CD4-positive, alpha-beta T cell treated with Interleukin-17A for 1 hour (primary cell): ENCODE results near the gene OSBPL1A.

Experiments used
- DNase-seq: peaks from one replicate; pipeline ENCODE4 v3.0.0-alpha.2; 2020

OSBPL1A gene

DNA sequence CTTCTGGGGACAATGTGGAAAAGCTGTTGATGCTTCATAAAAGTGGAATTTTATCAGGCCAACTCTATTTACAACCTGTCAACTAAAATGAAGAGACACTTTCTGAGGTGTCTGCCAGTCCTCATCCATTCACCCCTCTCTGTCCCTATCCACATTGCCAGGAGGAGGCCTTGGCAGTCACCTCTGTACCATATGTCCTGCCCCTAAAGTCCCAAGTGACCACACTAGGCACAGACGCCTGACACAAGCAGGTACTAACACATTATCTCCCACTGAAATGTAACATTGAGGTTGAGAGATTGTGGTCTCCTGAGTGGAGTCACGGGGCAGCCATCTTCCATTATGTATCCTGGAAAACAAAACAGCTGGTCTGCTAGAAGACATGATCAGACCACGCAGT lies 71.4 kb downstream of the OSBPL1A start:
- DNase-seq, result no peak

- no peak for DNase-seq
Measured at GRCh38 chr18:24322584-24323136, 75.0 kb downstream of the OSBPL1A start.

- no peak for DNase-seq
Measured at GRCh38 chr18:24321071-24321470, 76.6 kb downstream of the OSBPL1A start.

GRCh38 chr18:24319757-24320156 lies 77.9 kb downstream of the OSBPL1A start:
- DNase-seq, result no peak

- DNase-seq, result no peak
Measured at GRCh38 chr18:24317370-24317769, 80.3 kb downstream of the OSBPL1A start.

DNA sequence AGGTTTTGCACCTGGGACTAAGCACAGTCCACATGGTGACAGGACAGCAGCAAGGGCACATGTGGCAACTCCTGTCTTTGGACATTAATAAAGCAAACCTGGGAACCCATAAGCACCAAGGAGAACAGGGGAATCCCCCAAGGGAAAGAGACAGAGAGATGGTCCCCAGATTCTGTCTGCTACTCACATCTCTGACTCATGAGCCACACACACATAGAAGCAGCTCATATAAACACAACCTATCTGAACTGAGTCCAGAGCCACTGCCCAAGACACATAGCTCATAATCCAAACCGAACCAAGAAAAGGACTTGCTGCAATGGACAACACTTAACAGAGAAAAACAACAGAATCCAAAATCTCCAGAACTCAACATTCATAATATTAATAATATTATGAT lies 82.5 kb downstream of the OSBPL1A start:
- no peak for DNase-seq

GRCh38 chr18:24306201-24306600 lies 91.4 kb downstream of the OSBPL1A start:
- no peak for DNase-seq

GRCh38 chr18:24300703-24301102 lies 96.9 kb downstream of the OSBPL1A start:
- DNase-seq, result no peak

DNA sequence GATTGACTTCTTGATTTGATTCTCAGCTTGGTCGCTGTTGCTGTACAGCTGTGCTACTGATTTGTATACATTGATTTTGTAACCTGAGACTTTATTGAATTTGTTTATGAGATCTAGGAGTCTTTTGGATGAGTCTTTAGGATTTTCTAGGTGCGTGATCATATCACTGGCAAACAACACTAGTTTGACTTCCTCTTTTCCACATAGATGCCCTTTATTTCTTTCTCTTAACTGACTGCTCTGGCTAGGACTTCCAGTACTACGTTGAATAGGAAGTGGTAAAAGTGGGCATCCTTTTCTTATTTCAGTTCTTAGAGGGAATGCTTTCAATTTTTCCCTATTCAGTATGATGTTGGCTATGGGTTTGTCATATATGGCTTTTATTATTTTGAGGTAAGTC lies 101.3 kb downstream of the OSBPL1A start:
- no peak for DNase-seq

DNA sequence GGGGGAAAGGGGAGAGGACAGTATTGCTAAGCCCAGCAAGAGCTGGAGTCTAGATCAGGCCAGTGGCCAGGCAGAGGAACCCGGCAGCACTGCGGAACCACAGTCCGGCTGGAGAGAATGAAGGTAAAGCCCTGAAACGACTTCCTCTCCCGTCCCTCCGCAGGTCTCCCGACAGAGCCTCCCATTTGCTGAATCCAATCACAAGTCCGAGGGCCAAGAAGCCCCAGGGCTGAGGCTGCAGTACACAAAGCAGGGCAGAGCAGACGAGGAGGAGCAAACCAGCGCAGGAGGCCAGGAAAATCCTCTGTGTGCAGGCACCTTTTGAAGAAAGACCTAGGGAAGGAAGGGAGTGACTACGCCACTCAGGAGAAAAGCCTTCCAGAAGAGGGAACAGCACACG lies 104.4 kb downstream of the OSBPL1A start:
- no peak for DNase-seq

- DNase-seq, result no peak
Measured at GRCh38 chr18:24278591-24278990, 119.0 kb downstream of the OSBPL1A start.

- no peak for DNase-seq
Measured at GRCh38 chr18:24277516-24278195, 120.0 kb downstream of the OSBPL1A start.

DNA sequence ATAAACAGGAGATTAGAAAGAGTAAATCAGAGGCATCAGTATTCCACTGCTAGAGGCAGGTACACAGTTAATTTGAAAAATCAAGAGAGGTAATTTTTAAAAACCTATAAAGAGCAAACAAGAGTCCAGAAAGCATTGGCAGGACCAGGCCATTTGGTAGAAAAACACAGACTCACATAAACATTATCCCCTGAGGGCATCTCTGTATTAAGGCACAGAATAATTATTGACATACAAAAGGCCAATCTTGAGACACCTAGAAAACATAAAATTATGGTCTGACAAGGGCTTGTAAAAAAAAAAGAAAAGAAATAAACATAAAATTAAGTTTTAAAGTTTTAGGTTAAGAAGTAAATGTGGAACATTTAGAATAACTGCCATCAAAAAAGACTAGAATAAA lies 120.6 kb downstream of the OSBPL1A start:
- DNase-seq, result no peak

- no peak for DNase-seq
Measured at GRCh38 chr18:24274837-24275236, 122.8 kb downstream of the OSBPL1A start.

DNA sequence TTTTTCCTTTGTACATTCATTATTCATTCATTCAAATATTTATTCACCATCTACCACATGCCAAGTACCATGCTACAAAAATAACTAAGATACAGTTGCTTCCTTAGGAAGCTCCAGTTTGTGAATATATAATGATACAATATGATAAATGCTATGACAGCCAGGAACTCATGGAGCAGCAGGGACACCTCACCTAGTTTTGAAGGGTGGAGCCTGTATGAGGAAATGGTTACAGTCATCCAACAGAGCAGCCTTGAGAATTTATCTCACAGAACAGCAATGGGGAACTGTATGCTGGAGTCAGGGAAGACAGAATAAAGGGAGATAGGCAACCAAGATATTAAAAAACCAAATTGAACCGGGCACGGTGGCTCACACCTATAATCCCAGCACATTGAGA lies 124.0 kb downstream of the OSBPL1A start:
- DNase-seq, result no peak

DNA sequence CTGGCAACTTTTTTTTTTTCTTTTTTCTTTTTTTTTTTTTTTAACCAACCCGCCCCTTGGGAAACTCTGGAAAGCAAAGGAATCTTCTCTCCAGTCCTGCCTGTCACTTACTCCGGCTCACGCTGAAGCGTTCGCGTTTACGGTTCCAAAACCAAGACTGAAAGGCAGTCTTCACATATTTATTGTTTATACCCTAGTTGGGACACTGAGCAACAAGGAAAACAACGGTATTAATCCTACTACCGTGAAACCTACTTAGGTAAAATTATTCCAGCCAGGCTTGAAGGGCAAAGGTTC lies 125.4 kb downstream of the OSBPL1A start:
- no peak for DNase-seq

GRCh38 chr18:24271381-24272228 lies 126.0 kb downstream of the OSBPL1A start:
- no peak for DNase-seq

DNA sequence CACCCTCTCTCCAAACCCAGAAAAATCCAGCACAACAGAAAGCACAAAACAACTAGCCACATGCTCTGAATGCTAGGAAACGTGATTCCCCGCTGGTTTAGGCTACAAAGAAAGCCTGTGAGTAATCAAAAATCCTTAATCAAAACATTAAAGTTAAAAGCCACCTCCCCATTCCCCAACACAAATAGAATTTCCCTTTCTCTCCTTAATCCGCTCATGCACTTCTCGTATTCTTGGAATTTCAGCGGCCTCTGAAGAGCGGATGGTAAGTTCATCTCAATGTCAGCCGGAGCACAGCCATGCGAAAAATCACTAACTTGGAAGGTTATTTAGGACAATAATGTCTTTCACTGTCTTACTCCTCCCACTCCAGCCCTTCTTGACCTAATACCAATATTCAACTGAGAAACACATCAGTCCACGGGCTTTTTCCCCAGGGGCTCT lies 126.7 kb downstream of the OSBPL1A start:
- no peak for DNase-seq

DNA sequence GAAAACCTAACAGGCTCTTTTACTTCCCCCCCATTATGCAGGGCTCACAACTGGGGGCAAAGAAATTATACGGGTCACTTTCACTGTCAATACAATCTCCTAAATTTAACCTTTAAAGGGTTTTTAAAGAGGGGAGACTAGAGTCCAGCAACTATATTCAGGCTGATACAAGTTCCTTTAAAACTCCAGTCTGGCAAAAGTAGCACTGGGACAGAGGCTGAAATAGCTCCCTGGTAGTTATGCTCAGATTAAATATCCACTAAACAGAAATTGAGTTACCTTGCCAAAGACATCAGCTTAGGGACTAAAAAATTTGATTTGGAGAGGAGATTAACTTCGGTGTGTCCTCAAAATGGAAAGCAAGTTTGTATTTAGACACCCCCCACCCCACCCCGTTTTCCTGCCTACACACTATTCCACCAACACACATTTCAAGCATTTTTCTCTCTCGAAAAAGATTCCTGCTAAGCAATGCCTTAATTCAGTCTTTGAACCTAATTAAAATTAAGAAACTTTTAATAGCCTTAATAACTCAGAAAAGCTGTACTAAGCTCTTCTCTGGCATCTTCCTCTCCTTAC lies 127.2 kb downstream of the OSBPL1A start:
- no peak for DNase-seq

DNA sequence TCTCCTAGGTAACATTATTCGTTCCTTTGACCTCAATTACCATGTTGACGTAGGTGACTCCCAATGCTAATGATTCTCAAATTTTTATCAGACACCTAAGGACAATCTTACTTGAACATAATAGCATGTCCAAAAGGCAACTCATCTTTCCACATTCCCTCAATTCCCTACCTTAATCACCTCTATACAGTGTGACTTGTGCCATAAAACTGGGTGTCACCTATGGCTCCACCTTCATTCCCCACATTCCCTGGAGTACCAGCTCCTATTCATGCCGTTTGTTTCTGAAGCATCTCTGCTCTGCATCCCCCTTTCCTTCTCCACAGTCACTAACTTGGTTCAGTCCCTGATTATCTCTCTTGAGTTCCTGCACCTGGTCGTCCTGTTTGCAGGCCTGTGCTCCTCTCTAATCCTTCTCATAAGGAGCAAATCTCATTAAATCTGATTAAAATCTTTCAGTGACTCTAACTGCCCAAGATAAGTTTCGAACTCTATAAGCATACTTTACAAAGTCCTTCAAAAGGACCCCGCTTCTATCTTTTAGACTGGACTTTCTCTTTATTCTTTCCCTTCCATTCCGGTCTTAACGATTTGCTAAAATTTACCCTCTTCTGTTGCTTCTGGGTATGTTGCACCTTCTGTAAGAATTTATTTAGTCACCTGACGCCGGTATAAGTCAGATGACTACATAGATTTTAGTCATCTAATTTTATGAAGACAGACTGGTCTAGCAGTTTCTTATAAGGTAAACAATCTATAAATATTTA lies 128.7 kb downstream of the OSBPL1A start:
- DNase-seq, result no peak

DNA sequence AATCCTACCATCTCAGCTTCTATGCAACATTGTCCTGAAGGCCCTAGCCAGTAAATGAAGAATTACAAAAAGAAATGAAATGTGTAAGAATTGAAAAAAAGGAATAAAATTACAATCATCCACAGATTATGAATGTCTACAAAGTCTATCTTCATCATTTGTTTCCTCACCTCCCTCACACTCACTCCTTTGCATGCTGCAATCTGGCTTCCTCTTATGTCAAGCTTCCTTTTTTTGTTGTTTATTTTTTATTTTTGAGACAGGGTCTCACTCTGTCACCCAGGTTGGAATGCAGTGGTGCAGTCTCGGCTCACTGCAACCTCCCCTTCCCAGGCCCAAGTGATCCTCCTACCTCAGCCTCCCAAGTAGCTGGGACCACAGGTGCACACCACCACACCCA lies 129.7 kb downstream of the OSBPL1A start:
- no peak for DNase-seq

- no peak for DNase-seq
Measured at GRCh38 chr18:24266131-24266530, 131.5 kb downstream of the OSBPL1A start.

DNA sequence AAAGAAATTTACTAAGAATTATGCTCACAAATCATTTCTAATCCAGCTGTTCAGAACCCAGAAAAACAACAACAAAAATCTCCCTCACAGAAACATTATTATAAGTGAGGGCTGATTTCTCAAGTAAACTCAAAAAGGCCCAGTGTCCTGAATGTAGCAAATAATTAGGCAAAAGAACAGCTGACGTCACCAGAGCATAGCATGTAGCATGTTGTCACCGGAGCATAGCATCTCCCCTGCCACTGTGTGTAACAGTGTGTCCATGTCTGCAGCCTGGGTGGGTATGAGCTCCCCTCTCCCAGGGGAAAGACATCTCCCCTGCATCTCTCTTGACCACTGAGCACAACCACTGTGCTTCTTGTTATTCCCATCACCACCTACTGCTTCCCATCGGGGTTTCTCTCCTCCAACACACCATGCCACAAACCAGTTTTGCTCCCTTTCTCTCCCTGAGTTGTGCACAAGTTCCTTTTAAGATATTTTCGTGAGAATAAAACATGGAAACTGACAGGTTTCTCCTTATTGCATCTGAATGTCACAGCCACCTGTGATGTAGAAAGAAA lies 132.0 kb downstream of the OSBPL1A start:
- DNase-seq, result no peak
